GM19397 (cell line): ENCODE measurements around the gene HCN2.
"Not testable (repeated sequence)": the region's sequence is repeated elsewhere in the genome, so short reads cannot be mapped to it uniquely, and the experiment has no call there.

ENCODE experiments used
- ATAC-seq: cut with Tn5 transposase; IDR thresholded peaks from one replicate; pipeline ENCODE4 v1.9.1; 2021; ENCODE audit warnings: mild to moderate bottlenecking, moderate library complexity; ENCODE audit not compliant: unreplicated experiment

The HCN2 gene

GRCh38 chr19:602391-603301, 13.0 kb downstream of the HCN2 start:
- no peak for ATAC-seq

GRCh38 chr19:603302-603639, 13.6 kb downstream of the HCN2 start:
- not testable (repeated sequence) for ATAC-seq

GRCh38 chr19:603779-604178, 14.1 kb downstream of the HCN2 start:
- ATAC-seq = not testable (repeated sequence)

GRCh38 chr19:604355-604754, 14.7 kb downstream of the HCN2 start:
- no peak for ATAC-seq

GRCh38 chr19:605061-605971, 15.6 kb downstream of the HCN2 start:
- ATAC-seq = not testable (repeated sequence)

- no peak for ATAC-seq
Observed at GRCh38 chr19:607301-608154, 17.8 kb downstream of the HCN2 start.

GRCh38 chr19:608155-609003, 18.7 kb downstream of the HCN2 start:
- no peak for ATAC-seq

- no peak for ATAC-seq
Observed at GRCh38 chr19:609004-609346, 19.3 kb downstream of the HCN2 start.

GRCh38 chr19:610071-610800, 20.6 kb downstream of the HCN2 start:
- no peak for ATAC-seq

- no peak for ATAC-seq
Observed at GRCh38 chr19:610801-611480, 21.3 kb downstream of the HCN2 start.

GRCh38 chr19:611481-611868, 21.8 kb downstream of the HCN2 start:
- ATAC-seq = no peak

- ATAC-seq = no peak
Observed at GRCh38 chr19:612941-613340, 23.3 kb downstream of the HCN2 start.

GRCh38 chr19:613732-614567, 24.3 kb downstream of the HCN2 start:
- ATAC-seq = no peak

- ATAC-seq = no peak
Observed at GRCh38 chr19:615619-616018, 25.9 kb downstream of the HCN2 start.

GRCh38 chr19:616062-616700, 26.5 kb downstream of the HCN2 start:
- ATAC-seq = no peak

GRCh38 chr19:616747-617526, 27.3 kb downstream of the HCN2 start:
- no peak for ATAC-seq
